Thyroid gland (tissue), 4 donors: Measurements from ENCODE around the gene MAF.
A peak's percentile ranks its signal among the peaks of the same experiment; 100 is the strongest.

ENCODE experiments used
- CTCF ChIP-seq, 6 experiments: fragments of 200-600 bp in 3 of 6; fragments of 450-650 bp in 3 of 6; sonication (generic) in 3 of 6; IDR thresholded peaks; one replicate each; pipeline ENCODE4 v1.5.1; 2016 to 2019; ENCODE audit warnings: antibody characterized with exemption in 6 of 6, mild to moderate bottlenecking in 2 of 6, inconsistent platforms in 1 of 6, moderate library complexity in 1 of 6
- POLR2A ChIP-seq, 2 donors: fragments of 450-650 bp; IDR thresholded peaks; one replicate each; pipeline ENCODE4 v1.6.1; 2017; ENCODE audit warnings: antibody characterized with exemption in 2 of 2, mild to moderate bottlenecking in 2 of 2, moderate library complexity in 1 of 2

DNA sequence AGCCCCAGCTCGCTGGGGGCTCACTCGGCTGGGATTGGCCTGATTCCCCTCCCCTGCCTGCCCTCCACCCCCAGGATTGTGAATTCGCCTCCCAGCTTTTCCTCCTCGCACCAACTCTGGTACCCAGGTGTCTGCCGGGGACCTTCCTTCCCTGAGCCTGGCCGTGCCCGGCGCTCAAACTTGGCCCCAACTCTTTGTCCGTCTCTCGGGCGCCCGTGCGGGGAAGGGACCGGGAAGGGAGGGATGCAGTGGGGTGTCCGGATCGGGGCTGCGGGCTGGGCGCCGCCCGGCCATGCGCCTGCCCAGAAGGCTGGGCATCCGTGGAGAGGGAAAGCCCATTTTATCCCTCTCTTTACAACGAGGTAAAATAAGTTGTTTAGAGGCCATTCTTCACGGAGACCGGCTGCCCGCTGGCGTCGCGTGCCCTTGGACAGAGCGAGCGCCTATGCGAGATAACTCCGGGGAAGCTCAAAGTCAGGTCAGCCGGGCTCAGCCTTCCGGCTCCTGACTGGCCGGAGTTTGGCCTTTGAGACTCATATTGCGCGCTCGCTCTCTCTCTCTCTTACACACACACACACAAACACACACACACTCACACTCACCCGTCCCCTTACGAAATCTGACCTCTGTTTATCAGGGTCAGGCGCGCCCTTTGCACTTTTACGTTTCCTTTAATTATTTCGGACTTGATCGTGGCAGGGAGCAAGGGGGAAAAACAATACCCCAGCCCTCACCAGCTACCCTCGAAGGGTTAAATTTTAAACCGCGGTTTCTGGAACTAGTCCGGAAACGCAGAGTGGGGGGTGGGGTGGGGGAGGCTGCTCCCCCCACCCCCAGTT, 774 bp upstream of the MAF start:
- TF ChIP-seq POLR2A (IDR thresholded peaks at IDR 0.05) (peak in 1 of 2 donors; percentile 59), CTCF (IDR thresholded peaks at IDR 0.05) (no peak)
